HG03432 (cell line): Measurements from ENCODE around the gene MSI2.

Source experiments
- ATAC-seq: cut with Tn5 transposase; IDR thresholded peaks from one replicate; pipeline ENCODE4 v1.9.1; 2021; ENCODE audit warnings: mild to moderate bottlenecking, moderate library complexity; ENCODE audit not compliant: unreplicated experiment

MSI2 gene

GRCh38 chr17:57531648-57532504 lies 275.6 kb downstream of the MSI2 start:
- no peak for ATAC-seq

- ATAC-seq: no peak
Observed at GRCh38 chr17:57532556-57532955, 276.2 kb downstream of the MSI2 start.

- no peak for ATAC-seq
Observed at GRCh38 chr17:57532966-57533365, 276.6 kb downstream of the MSI2 start.

DNA sequence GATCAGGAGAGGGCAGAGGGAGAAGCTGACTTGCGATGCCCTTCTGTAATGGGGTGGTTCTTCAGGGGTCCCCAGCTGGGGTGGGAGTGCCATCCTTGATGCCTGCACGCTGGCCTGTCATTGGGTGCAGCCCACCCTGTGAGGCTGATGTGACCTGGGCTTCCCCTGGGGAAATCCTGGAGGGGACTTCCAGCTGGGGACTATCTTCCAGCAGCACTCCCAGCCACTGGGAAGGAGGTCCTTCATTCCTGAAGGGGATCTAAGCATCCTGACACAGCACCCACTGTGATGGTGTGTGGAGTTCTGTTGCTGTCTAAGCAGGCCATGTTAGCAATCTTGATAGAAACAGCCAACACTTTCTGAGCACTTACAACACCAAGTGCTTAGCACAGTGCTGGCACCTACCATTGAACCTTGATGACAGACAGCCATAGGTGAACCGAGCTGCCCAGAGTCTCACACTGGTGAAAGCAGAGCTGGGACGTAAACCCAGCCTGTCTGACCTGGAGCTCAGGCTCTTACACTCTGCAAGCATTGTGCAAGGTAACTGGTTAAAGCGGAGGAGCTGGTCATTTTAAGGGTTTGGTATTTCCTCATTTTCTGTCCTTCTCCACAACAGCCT lies 277.5 kb downstream of the MSI2 start:
- ATAC-seq: no peak

DNA sequence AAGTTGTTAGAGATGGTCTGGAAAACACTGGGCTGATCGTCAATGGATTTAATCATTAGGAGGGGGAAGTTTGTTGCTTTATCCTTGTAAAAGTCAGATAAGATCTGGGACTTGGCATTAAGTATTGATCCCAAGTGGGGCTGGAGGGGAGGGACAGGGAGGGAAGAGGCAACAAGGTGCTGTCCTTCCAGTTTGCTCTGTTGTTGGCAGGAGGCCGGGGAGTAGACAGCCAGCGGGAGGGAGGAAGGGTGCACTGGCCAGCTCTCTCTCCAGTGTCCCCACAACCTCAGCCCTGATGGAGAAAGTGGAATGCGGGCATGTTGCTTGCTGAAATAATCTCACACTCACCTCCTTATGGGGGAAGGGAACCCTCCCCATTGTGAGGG lies 278.5 kb downstream of the MSI2 start:
- ATAC-seq: no peak

GRCh38 chr17:57535249-57535966 lies 279.1 kb downstream of the MSI2 start:
- ATAC-seq: no peak

DNA sequence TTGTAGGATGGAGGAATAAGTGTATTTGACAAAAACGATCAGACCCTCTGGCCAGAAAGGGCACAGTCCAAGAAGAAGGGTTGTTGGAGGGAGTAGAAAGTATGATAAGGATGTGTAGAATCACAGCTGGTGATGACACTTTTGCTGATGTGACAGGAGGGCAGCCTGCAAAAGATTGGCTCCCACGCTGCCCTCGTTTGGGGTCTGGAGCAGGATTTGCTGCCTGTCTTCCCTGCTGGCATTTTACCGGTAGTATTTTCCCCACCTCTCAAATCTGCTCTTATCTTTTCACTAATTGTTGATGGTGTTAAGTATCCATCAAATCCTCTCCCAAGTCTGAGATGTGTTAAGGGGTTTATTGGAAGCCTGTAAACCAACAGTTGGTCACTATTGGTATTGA lies 280.0 kb downstream of the MSI2 start:
- ATAC-seq: no peak

- no peak for ATAC-seq
Observed at GRCh38 chr17:57536789-57537523, 280.6 kb downstream of the MSI2 start.

DNA sequence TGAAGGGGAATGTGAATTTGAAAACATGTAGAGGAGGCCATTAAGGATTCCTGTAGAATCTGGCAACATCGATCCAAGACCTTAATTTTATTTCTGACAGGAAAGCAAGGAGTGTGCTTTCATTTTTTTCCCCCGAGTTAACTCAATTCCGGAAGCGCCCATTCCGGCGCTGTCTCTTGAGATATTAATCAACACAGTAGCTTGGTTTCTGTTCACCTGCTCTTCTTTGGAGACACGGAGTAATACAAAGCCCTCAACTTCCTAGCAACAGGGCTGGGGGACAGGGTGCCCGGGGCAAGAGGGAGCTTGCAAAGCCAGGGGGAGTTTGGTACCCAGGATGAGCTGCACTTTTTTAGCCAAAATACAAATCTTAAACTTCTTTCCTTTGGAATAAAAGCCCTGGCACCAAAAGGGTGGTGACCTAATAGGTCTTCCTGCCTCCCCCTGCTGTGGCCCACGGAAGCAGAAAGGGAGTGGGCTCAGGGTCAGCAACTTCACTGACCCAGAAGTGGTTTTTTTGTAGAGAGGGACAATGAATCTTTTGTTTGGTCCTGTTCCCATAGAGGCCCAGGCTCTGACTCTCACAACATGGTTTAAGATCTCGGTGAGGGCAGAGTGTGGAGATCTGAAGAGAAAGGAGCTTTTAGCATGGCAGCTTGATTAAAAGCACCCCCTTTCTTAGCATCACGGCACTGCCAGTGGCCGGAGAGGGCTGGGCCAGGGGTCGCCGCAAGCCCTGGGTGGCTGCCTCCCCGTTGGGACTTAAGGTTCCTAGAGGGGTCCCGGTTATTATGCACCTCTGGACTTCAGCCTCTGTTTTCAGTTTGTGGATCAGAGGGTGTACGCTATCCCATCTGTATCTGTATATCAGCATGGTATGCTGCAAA lies 281.4 kb downstream of the MSI2 start:
- ATAC-seq: peak; percentile 47

DNA sequence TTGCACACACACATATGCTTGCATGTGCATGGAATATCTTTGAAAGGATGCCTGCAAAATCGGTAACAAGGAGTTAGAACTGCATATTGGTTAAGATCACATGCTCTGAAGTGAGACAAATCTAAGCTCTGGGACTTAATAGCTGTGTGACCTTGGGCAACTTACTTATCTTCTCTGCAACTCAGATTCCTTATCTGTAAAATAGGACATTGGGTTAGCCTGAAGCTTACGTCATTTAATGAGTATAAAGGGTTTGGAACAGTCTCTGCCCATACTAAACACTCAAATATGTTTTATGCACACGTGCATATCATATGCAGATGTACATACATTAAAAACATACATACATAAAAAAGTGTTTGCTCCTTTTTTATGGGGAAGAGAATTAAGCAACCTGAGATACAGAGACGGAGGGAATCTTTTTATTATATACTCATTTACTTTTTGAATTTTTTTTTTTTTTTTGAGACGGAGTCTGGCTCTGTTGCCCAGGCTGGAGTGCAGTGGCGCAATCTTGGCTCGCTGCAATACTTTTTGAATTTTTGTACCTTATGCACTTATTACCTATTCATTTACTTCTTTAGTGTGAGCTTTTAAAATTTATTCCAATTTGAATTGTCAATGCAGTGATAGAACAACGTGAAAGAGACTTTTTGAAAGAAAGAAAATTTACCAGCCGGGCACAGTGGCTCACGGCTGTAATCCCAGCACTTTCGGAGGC lies 282.6 kb downstream of the MSI2 start:
- no peak for ATAC-seq

DNA sequence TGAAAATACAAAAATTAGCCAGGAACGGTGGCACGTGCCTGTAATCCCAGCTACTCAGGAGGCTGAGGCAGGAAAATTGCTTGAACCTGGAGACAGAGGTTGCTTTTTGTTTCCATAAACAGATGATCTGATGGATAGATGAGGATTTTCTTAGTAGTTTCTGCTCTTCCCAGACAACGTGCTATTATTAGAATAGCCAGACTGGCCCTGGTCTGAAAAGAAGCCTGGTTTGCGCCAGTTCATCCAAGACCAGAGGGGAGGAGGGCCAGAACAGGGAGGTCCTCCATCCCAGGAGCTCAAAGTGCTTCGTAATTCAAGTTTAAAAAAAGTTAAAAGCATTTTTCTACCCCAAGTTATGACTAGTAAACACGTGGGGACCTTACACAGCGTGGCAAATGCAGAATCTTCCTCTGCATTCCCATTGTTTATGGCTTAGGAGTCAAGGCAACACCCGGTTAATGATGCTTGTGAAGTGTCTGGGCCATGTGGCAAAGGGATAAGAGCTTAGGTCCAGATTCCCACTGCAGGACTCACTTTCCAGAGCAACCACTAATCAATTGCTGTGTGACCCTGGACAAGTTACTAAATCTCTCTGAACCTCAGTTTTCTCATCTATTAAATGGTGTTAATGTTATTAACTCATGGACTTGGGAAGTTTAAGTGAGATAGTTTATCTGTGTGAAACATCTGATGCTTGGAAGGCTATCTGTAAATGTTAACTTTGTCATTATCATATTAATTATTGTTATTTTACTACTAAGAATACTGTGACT lies 283.4 kb downstream of the MSI2 start:
- ATAC-seq: no peak

- ATAC-seq: no peak
Observed at GRCh38 chr17:57540596-57540995, 284.3 kb downstream of the MSI2 start.

- no peak for ATAC-seq
Observed at GRCh38 chr17:57541049-57541448, 284.7 kb downstream of the MSI2 start.

GRCh38 chr17:57541472-57542394 lies 285.4 kb downstream of the MSI2 start:
- no peak for ATAC-seq

- ATAC-seq: no peak
Observed at GRCh38 chr17:57542510-57542909, 286.2 kb downstream of the MSI2 start.

- ATAC-seq: no peak
Observed at GRCh38 chr17:57543230-57543629, 286.9 kb downstream of the MSI2 start.

DNA sequence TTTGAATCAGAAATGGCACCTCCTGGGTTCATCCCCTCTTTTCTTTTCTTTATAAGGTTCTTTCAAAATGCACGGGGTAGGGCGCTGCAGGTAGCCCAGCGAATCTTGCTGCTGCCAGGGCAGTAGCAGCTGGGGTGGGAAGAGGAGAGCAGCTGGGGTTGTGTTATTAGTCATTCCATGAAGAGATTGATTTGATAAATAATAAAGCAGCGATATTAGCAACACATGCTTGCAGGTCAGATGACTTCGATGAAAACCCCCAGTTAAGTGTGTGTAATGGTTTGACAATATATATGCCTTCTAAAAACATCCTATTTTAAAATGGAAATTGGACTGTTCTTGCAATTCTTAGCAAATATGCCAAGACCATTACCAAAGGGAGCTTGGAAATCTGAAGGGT lies 288.1 kb downstream of the MSI2 start:
- ATAC-seq: no peak
